NCI-H2227 (cell line): Measurements from ENCODE around the gene TSPYL2.

Experiments used
- DNase-seq: peaks from one replicate; lab custom pipeline; 2025; ENCODE audit not compliant: unreplicated experiment; lab: John Stamatoyannopoulos, UW

The TSPYL2 gene

GRCh38 chrX:53116101-53116500 is 33.9 kb downstream of the TSPYL2 start:
- no peak for DNase-seq

- no peak for DNase-seq
Measured at GRCh38 chrX:53122013-53122412, 39.8 kb downstream of the TSPYL2 start.

DNA sequence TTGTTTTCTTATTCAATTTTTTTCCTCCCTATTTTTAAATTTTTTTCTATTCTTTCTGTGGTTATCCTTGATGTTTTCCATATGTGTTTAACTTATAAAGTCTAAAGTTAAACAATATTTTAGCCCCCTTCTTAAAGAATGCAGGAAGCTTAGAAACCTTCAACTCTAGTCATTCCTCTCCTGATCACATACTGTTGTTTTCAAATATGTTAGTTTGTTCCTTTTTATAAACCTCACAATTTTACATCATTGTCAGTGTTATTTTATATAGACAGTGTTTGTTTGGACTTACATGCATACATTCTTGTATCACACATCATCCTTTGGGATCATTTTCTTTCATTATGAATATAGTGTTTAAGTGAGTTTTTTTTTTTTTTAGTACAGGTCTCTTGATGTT is 43.3 kb downstream of the TSPYL2 start:
- no peak for DNase-seq

DNA sequence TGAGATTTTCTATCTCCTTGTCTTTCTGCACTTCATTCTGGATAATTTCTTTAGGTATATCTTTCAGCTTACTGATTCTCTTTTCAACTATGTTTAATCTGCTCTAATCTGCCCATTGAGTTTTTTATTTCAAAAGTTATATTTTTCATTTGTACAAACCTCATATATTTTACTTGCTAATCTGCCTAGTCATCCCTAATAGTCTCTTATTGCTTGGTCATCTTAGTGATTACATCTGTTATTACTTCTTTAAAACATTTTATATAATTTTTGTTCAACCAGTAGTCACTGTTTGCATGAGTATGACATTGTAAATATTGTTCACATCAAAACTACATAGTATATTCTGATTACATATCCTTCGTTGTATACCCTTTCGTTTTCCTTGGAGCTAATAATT is 44.2 kb downstream of the TSPYL2 start:
- DNase-seq: no peak

- DNase-seq: no peak
Measured at GRCh38 chrX:53128097-53128749, 46.1 kb downstream of the TSPYL2 start.

GRCh38 chrX:53133400-53133799 is 51.2 kb downstream of the TSPYL2 start:
- DNase-seq: no peak

- no peak for DNase-seq
Measured at GRCh38 chrX:53135581-53135980, 53.4 kb downstream of the TSPYL2 start.
